SH-SY5Y (cell line): ENCODE data around the gene ATP9A.

ENCODE experiments used
- GATA2 ChIP-seq: IDR thresholded peaks from 2 replicates; pipeline ENCODE4 v1.6.1; 2011; ENCODE audit warnings: mild to moderate bottlenecking, low read depth, low read length
- GATA3 ChIP-seq: IDR thresholded peaks from 2 replicates; pipeline ENCODE4 v1.6.1; 2011; ENCODE audit warnings: low read depth, mild to moderate bottlenecking, low read length, moderate library complexity

DNA sequence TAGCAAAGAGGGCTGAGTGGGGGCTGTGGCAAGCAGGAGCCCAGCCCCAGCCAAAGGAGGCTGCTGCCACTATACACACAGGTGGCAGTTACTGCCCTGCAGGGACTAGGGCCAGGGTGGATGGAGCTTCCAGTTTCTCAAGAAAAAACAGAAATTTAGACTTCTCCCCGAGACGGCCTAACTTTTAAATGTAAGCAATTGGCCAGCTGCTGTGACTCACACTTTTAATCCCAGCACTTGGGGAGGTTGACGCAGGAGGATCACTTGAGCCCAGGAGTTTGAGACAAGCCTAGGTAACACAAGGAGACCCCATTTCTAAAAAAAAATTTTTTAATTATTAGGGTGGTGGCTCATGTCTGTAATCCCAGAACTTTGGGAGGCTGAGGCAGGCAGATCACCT, 127.4 kb downstream of the ATP9A start:
- TF ChIP-seq GATA2 (no peak), GATA3 (no peak)
